ENCODE results near the gene LPP.
"Not testable (repeated sequence)": the region's sequence is repeated elsewhere in the genome, so short reads cannot be mapped to it uniquely, and the experiment has no call there.

Gene LPP

GRCh38 chr3:188407158-188407880 lies 253.4 kb downstream of the LPP start:
- peak; percentile 81 for DNase-seq

GRCh38 chr3:188408831-188409230 lies 254.9 kb downstream of the LPP start:
- no peak for DNase-seq

- no peak for DNase-seq
These were observed 257.8 kb downstream of the LPP start for GRCh38 chr3:188411750-188412149.

GRCh38 chr3:188415196-188415595 lies 261.2 kb downstream of the LPP start:
- DNase-seq: peak; percentile 57

GRCh38 chr3:188416041-188416440 lies 262.1 kb downstream of the LPP start:
- DNase-seq: peak; percentile 87

- DNase-seq: no peak
These were observed 263.3 kb downstream of the LPP start for GRCh38 chr3:188417271-188417696.

- DNase-seq: no peak
These were observed 263.8 kb downstream of the LPP start for GRCh38 chr3:188417766-188418165.

- DNase-seq: peak; percentile 95
These were observed 267.3 kb downstream of the LPP start for GRCh38 chr3:188421151-188421821.

GRCh38 chr3:188421836-188422540 lies 268.0 kb downstream of the LPP start:
- no peak for DNase-seq

GRCh38 chr3:188427981-188428380 lies 274.0 kb downstream of the LPP start:
- not testable (repeated sequence) for DNase-seq

GRCh38 chr3:188431040-188431439 lies 277.1 kb downstream of the LPP start:
- no peak for DNase-seq

- DNase-seq: peak; percentile 53
These were observed 277.6 kb downstream of the LPP start for GRCh38 chr3:188431553-188431952.

- DNase-seq: peak; percentile 34
These were observed 279.0 kb downstream of the LPP start for GRCh38 chr3:188432802-188433520.

GRCh38 chr3:188433521-188434150 lies 279.7 kb downstream of the LPP start:
- no peak for DNase-seq

GRCh38 chr3:188434594-188434993 lies 280.6 kb downstream of the LPP start:
- DNase-seq: peak; percentile 71

- no peak for DNase-seq
These were observed 281.3 kb downstream of the LPP start for GRCh38 chr3:188435266-188435665.

- DNase-seq: no peak
These were observed 284.0 kb downstream of the LPP start for GRCh38 chr3:188437926-188438325.

- no peak for DNase-seq
These were observed 285.1 kb downstream of the LPP start for GRCh38 chr3:188439080-188439479.

- no peak for DNase-seq
These were observed 286.5 kb downstream of the LPP start for GRCh38 chr3:188440340-188440972.

GRCh38 chr3:188442430-188442829 lies 288.5 kb downstream of the LPP start:
- no peak for DNase-seq

- not testable (repeated sequence) for DNase-seq
These were observed 291.2 kb downstream of the LPP start for GRCh38 chr3:188445175-188445574.

GRCh38 chr3:188446014-188446413 lies 292.1 kb downstream of the LPP start:
- DNase-seq: no peak
